LHCN-M2 (cell line): ENCODE measurements around the gene B3GLCT. TPM values are rescaled to one million over a fixed set of nuclear protein-coding genes. Genes with fewer than 3 reads are reported as not detected.
A peak's percentile ranks its signal among the peaks of the same experiment; 100 is the strongest.
"Not testable (repeated sequence)": the region's sequence is repeated elsewhere in the genome, so short reads cannot be mapped to it uniquely, and the experiment has no call there.

ENCODE experiments used
- DNase-seq: peaks from one replicate; pipeline ENCODE4 v3.0.0-alpha.2; 2012; ENCODE audit warnings: low read depth
- total RNA-seq: library from RNA; depleted of rRNA; stranded (reverse); fragments of >200 nt; gene quantifications from 2 replicates; pipeline ENCODE4 v1.2.3, GENCODE V29; 2014

B3GLCT gene
- total RNA-seq, 1 experiment from 2014 or later, result 9.1 TPM

DNA sequence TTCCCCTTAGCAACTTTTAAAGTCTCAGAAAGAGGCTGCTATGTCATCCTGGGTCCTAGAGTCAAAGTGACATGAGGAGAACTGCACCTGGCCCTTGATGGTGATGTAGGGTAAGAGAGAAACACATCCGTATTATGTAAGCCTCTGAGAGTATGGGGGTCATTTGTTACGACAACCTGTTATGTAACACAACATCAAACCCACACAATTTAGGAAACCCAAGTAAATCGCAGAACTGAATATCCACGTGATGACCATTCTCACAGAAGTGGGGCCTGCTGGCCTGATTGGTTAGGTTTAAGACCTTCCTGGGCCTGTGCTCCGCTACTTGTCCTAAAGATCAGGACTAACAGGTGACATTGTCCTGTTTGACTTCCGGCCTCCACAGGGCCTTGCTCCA is 15.3 kb upstream of the B3GLCT start:
- no peak for DNase-seq

DNA sequence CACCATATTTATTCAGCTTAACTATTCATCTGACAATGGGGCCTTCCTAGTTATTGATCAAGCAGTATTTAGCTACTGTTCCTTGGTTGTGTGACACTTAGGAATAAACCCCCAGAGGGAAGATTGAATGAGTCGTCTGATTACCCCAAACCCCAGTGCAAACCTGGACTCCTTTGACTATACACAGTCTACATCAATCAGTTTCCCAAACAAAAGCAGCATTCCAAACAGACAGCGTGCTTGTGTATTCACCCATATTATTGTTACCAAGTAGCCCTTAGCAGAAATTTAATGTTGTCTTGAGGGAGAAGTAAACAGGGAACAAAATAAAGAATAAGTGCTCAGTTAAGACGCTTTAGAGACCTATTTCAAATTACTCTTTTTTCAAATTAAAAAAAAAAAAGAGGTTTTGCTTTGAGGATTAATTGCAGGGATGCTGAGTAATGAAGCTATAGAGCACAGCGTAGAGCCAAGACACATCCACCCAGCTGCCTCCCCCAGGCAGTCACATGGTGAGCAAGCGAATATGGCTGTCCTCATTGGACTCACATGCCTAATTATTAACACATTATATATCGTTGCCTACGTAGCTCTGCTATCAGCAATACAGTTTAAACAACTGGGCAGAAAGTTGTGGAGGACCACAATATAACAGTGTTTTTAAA is 14.7 kb upstream of the B3GLCT start:
- DNase-seq, result no peak

DNA sequence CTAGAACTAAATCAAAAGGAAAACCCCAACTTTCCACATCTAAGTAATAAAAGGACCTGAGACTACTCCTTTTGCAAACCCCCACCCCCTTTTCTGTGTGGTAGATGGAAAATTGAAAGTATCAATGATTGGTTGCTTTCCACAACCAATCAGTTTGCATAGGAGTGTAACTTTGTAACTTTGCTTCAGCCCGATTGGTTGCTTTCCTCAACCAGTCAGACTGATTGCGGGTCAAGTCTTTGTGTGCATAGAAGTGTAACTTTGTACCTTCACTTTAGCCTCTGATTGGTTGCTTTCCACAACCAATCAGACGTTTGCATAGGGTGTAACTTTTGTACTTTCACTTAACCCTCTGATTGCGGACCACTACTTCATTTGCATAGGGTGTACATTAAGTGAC is 8.0 kb upstream of the B3GLCT start:
- no peak for DNase-seq

DNA sequence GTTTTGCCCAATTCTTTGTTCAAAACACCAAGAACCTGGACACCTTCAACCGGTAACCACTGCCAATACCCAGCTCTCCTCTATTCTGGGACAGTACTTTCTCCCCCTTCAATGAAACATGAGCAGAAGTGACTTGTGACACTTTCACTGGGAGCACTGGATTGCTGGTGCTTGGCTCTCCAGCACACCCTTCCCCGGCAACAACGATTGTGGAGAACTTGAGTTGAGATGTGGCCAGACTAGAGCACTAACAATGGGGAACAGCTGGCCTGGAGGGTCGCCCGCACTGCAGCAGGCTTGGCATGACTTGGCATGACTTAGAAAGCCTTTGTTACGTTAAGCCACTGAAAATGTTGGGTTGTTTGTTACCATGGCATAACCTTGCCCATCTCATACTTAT is 7.5 kb upstream of the B3GLCT start:
- DNase-seq, result no peak

- DNase-seq, result no peak
Observed at GRCh38 chr13:31195616-31196015, 4.2 kb upstream of the B3GLCT start.

DNA sequence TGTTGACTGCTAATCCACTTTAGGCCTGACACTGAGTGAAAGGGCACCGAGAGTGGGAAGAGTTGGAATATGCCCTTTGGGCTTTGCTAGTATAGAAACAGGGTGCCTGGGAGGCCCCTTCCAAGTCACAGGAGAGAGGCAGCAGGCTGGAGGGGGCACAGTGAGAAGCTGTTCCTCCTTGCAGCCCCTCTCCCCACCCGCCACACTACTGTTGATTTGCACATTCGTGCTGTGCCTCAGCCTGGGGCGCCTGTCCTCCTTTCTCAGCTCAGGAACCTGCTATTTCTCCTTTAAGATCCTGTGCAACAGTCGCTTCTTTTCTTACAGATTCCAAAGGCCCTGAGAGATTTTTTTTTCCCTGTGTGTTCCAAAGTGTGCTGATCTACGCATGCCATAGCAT is 2.8 kb upstream of the B3GLCT start:
- DNase-seq, result no peak

DNA sequence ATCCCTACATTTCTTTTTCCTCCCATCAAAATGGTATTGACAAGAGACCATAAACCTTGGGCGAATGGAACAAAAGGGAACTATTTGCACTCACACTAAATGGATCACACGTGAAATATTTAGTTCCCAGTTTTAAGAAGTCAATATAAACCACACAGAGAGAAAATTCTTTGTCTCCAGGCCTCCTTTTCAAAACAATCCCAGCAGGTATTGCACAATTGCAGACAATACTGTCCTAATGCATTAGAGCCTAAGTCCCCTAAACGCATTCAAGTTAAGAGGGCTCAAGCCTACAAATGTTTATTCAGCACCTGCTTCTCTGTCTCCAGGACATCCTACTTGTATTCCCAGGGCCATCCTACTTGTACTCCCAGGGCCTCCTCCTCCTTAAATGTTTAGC is 1.3 kb upstream of the B3GLCT start:
- DNase-seq, result no peak

GRCh38 chr13:31199527-31199848 is 287 bp upstream of the B3GLCT start:
- no peak for DNase-seq

DNA sequence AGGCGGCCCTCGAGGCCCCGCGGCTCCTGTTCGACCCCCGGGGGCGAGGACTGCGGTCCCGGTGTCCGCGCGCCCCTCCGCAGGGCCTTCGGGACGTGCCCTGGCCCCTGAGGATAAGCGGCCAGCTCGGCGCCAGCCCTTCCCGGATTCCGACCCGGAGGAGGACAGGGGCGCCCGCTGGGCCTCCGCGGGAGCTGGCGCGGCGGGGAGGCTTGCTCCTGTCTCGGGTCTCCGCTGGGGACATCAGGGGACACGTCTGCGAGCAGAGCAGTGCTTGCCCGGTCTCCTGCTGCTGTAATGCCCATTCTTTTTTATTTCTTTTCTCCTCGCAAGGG is 829 bp downstream of the B3GLCT start:
- peak; percentile 26 for DNase-seq

DNA sequence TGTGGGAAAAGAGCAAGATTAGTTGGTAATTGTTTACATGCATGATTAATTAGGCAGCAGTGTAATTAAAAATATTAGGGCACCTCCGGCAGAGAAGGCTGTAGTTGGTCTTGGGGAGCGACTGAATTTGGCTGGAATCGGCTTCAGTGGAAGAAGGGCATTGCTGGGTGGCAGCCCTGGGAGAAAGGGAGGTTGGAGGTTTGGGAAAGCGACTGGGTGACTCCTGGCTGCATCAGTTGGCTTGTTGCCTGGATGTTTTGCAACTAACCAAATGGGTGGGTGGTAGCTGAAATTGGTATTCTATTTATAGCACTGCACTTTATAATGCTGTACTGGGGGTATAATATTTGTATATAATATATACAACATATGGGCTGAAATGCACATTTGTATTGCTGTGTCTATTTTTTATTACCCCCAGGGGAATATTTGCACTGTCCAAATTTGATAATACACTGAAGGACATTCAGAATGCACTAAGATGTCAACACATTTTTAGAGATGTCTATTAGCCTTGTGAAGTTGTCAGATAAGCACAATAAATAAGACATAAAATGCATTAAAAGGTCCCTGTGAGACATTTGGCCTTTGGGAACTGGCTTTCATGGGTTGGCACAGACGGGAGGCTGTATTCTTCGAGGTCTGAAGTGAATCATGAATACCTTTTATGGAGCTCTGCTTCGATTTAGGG is 1.7 kb downstream of the B3GLCT start:
- peak; percentile 58 for DNase-seq

DNA sequence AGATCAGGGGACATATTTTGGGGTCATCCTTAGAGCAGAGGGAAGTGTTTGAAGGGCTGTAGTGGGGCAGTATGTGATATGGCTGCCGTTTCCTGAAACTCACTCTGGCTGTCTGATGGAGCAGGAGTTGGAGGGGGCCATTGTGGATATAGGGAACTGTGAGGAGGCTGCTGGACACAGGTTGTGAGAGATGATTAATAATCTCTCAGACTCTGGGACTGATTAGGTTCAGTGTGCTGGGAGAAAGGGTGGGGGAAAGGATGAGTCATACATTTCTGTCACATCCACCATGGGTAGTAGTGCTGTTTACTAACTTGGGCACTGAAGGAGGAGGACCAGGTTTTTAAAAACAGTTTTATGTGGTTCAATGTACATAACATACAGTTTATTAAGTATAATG is 4.8 kb downstream of the B3GLCT start:
- DNase-seq, result peak; percentile 53

- no peak for DNase-seq
Observed at GRCh38 chr13:31207661-31208552, 8.1 kb downstream of the B3GLCT start.

DNA sequence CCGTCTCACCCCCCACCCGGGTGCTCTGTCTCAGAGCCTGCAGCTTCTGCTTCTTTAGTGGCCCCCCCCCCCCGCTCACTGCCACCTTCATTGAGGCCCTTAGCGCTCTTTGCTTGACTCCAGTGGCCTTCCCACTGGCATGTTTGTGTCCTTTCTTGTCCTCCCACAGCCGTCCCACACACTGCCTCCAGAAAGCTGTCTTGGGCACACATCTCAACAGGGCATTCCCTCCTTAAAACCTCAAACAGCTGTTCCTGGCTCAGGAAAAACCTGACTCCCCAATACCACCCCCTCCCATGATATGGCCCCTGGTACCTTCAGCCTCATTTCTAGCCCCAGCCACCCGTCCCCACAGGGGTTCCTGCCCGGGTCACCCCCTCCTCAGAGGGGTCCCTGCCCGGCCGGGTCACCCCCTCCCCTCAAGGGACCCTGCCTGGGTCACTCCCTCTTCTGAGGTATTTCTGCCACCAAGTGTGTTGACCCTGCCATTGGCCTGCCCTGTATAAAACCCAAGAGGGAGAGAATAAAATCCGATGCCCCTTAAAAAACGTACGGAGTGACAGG is 8.9 kb downstream of the B3GLCT start:
- DNase-seq, result peak; percentile 24

GRCh38 chr13:31209172-31209840 is 9.5 kb downstream of the B3GLCT start:
- peak; percentile 72 for DNase-seq

- no peak for DNase-seq
Observed at GRCh38 chr13:31209841-31210210, 10.1 kb downstream of the B3GLCT start.

GRCh38 chr13:31213651-31214289 is 14.0 kb downstream of the B3GLCT start:
- no peak for DNase-seq

GRCh38 chr13:31214435-31214834 is 14.7 kb downstream of the B3GLCT start:
- no peak for DNase-seq

DNA sequence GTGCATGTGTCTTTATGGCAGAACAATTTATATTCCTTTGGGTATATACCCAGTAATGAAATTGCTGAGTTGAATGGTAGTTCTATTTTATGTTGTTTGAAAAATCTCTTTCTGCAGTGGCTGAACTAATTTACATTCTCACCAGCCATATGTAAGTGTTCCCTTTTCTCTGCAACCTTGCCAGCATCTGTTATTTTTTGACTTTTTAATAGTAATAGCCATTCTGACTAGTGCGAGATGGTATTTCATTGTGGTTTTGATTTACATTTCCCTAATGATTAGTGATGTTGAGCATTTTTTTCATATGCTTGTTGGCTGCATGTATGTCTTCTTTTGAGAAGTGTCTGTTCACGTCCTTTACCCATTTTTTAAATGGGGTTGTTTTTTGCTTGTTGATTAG is 17.1 kb downstream of the B3GLCT start:
- DNase-seq, result not testable (repeated sequence)

- no peak for DNase-seq
Observed at GRCh38 chr13:31219909-31220598, 20.3 kb downstream of the B3GLCT start.

DNA sequence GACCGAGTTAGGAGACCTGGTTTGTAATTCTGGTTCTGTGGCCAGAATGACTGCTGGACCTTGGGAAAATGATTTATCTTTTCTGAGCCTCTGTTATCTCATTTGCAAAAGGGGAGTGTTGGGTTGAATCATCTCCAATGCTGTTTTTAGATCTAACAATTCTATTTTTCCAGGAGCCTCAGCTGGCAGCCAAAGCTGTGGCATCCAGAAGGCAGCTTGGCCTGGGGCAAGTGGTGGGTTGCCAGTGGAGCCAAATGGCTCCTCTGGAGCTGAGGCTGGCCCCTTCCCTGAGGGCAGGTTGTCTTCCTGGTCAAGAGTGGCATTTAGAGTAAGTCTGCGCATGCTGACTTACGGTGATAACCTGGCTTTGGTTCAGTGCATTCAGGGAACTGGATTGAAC is 21.3 kb downstream of the B3GLCT start:
- no peak for DNase-seq

GRCh38 chr13:31223215-31223614 is 23.4 kb downstream of the B3GLCT start:
- DNase-seq, result no peak
